K562 (cell line): Measurements from ENCODE around the gene FYB1. TPM values are rescaled to one million over a fixed set of nuclear protein-coding genes. Genes with fewer than 3 reads are reported as not detected.

ENCODE experiments used
- ATAC-seq: fragments of 200-7000 bp; cut with Tn5 transposase; 3 replicates; pipeline ENCODE4 v1.9.1; 2020; ENCODE audit warnings: moderate library complexity
- BruUV-seq: library from RNA; stranded (reverse); fragments of 400-500 nt; replicated peaks from 2 replicates; lab custom pipeline; 2021; lab: Mats Ljungman, UMichigan
- CTCF ChIA-PET: fragments of 300-600 bp; formaldehyde crosslinking; extraction: SDS; loops from one replicate; lab custom pipeline; 2021; ENCODE audit warnings: low intra/inter-chr PET ratio; lab: Yijun Ruan, JAX
- POLR2A ChIA-PET: fragments of 300-600, 350-650 bp; sonication (Branson Sonifier 250); formaldehyde crosslinking; extraction: SDS; loops from one replicate; lab custom pipeline; 2021; ENCODE audit warnings: antibody characterized with exemption, inconsistent platforms; lab: Yijun Ruan, JAX
- DNase-seq, 4 experiments: peaks; one replicate each; pipeline versions ENCODE4 v3.0.0 to v3.0.0-alpha.2; 2011 to 2018; ENCODE audit warnings: low spot score in 3 of 4, mixed read lengths in 3 of 4; ENCODE audit errors: extremely low read depth in 1 of 4
- FAIRE-seq: peaks from 2 replicates; lab custom pipeline; 2011; peaks lifted over from hg19 to GRCh38; lab: Jason Lieb, UNC
- H2AFZ ChIP-seq: 2 replicates; pipeline ENCODE4 v1.6.0; 2011; ENCODE audit warnings: low read depth, low read length, control low read depth, inconsistent platforms
- H3K27ac ChIP-seq: fragments of 200-600 bp; 3 replicates; pipeline ENCODE4 v1.8.0; 2011; ENCODE audit warnings: low read depth, mild to moderate bottlenecking, control low read depth, inconsistent platforms, low read length, moderate library complexity, mixed read lengths; ENCODE audit errors: extremely low read depth
- H3K27me3 ChIP-seq, 2 experiments: fragments of 300-600 bp in 1 of 2; 2 replicates in 1 of 2; 3 replicates in 1 of 2; pipeline versions ENCODE4 v1.6.0 to v1.8.0; 2011; ENCODE audit warnings: inconsistent platforms in 2 of 2, low read length in 2 of 2, mild to moderate bottlenecking in 1 of 2, mixed read lengths in 1 of 2, moderate library complexity in 1 of 2; ENCODE audit not compliant: control insufficient read depth in 2 of 2, insufficient read depth in 2 of 2
- H3K36me3 ChIP-seq: fragments of 300-600 bp; 3 replicates; pipeline ENCODE4 v1.8.0; 2011; ENCODE audit warnings: mild to moderate bottlenecking, low read length, inconsistent platforms; ENCODE audit not compliant: control insufficient read depth, insufficient read depth
- H3K4me1 ChIP-seq, 2 experiments: fragments of 200-600 bp in 1 of 2; replicated peaks in 1 of 2; 2 replicates in 1 of 2; 3 replicates in 1 of 2; pipeline versions ENCODE4 v1.5.1 to v1.8.0; 2011; ENCODE audit warnings: inconsistent platforms in 2 of 2, low read length in 2 of 2, mild to moderate bottlenecking in 1 of 2, mixed read lengths in 1 of 2, moderate library complexity in 1 of 2; ENCODE audit not compliant: control insufficient read depth in 2 of 2, insufficient read depth in 2 of 2
- H3K4me2 ChIP-seq: 2 replicates; pipeline ENCODE4 v1.6.1; 2011; ENCODE audit warnings: low read length, control low read depth, inconsistent platforms, mixed read lengths; ENCODE audit not compliant: insufficient read depth
- H3K4me3 ChIP-seq: fragments of 200-600 bp; sonication (generic), shearing (Covaris generic); 2 replicates; pipeline ENCODE4 v1.5.1; 2016; ENCODE audit warnings: control low read depth, inconsistent platforms
- H3K79me2 ChIP-seq: fragments of 200-600 bp; 3 replicates; pipeline ENCODE4 v1.8.0; 2011; ENCODE audit warnings: low read length, inconsistent platforms; ENCODE audit not compliant: control insufficient read depth, insufficient read depth
- H3K9ac ChIP-seq, 2 experiments: 2 replicates each; pipeline versions ENCODE4 v1.6.0 to v1.6.1; 2011; ENCODE audit warnings: low read depth in 2 of 2, low read length in 2 of 2, control low read depth in 1 of 2, inconsistent platforms in 1 of 2, mild to moderate bottlenecking in 1 of 2, mixed read lengths in 1 of 2; ENCODE audit not compliant: insufficient read depth in 1 of 2
- H3K9me1 ChIP-seq: one replicate; pipeline ENCODE4 v1.6.0; 2011; ENCODE audit warnings: inconsistent platforms, mild to moderate bottlenecking, low read length, moderate library complexity; ENCODE audit not compliant: control insufficient read depth, insufficient read depth
- H3K9me3 ChIP-seq: replicated peaks from 2 replicates; pipeline ENCODE4 v1.5.1; 2011; ENCODE audit warnings: low read depth, low read length, inconsistent platforms; ENCODE audit not compliant: control insufficient read depth, insufficient read depth
- H4K20me1 ChIP-seq: replicated peaks from 2 replicates; pipeline ENCODE4 v1.6.1; 2011; ENCODE audit warnings: low read length, inconsistent platforms, mixed read lengths; ENCODE audit not compliant: control insufficient read depth, insufficient read depth
- MNT ChIP-seq, 2 experiments: fragments of 450-650 bp; conservative IDR thresholded peaks; 2 replicates each; pipeline ENCODE4 v1.6.1; 2017; ENCODE audit warnings: mild to moderate bottlenecking in 2 of 2, moderate library complexity in 2 of 2
- NFE2 ChIP-seq: IDR thresholded peaks from 2 replicates; pipeline ENCODE4 v1.6.1; 2014; ENCODE audit warnings: antibody characterized with exemption, low read depth
- SMAD1 ChIP-seq: fragments of 150-350 bp; IDR thresholded peaks from 2 replicates; pipeline ENCODE4 v1.6.1; 2014; ENCODE audit warnings: low read length, low read depth; ENCODE audit not compliant: partially characterized antibody
- WGBS: fragments of 100-300 bp; shearing (Covaris generic); methylation state at CpG from one replicate; pipeline ENCODE4 v1.1.6; 2016; ENCODE audit warnings: low coverage, mixed read lengths; ENCODE audit not compliant: insufficient coverage; ENCODE audit errors: missing lambda C conversion rate; 5-methylcytosine and 5-hydroxymethylcytosine counted together
- in situ Hi-C: fragments of 300-500 bp; cut with MboI; formaldehyde crosslinking; loops from 4 replicates; pipeline ENCODE4 v1.15.0; 2018; ENCODE audit warnings: inconsistent platforms, mixed read lengths
- intact Hi-C: fragments of 100-400 bp; cut with micrococcal nuclease; formaldehyde crosslinking; loops from 2 replicates; pipeline ENCODE4 v1.14.2; 2022
- polyA plus RNA-seq, 8 experiments: library from polyadenylated mRNA; depleted of rRNA in 4 of 8; stranded (reverse) in 5 of 8; unstranded in 3 of 8; fragments of >200 nt; fragmentation: Nextera tagmentation in 2 of 8; fragmentation: Illumina TruSeq in 1 of 8; extraction: Ambion mirVana in 2 of 8; extraction: Trizol in 1 of 8; gene quantifications; 2 replicates each; pipeline versions ENCODE4 v1.2.1 to v1.2.3, GENCODE V29; 2011 to 2014; ENCODE audit warnings: inconsistent platforms in 1 of 8, missing spikeins in 1 of 8
- total RNA-seq, 7 experiments: library from RNA; depleted of rRNA in 6 of 7; stranded (reverse); fragments of >200 nt in 6 of 7; fragmentation: Illumina TruSeq in 2 of 7; extraction: Trizol in 2 of 7; gene quantifications; 2 replicates each; pipeline versions ENCODE4 v1.2.1 to v1.2.3, GENCODE V29; 2011 to 2021; ENCODE audit warnings: low replicate concordance in 1 of 7
- TF ChIP-seq, protein P1 (sequence below): sonication (generic); formaldehyde crosslinking; IDR thresholded peaks from 2 replicates; pipeline ENCODE4 v1.8.0; 2022; ENCODE audit warnings: missing genetic modification reagents, mild to moderate bottlenecking, borderline replicate concordance
- TF ChIP-seq, protein P2 (sequence below): fragments of 200-800 bp; sonication (Bioruptor generic); IDR thresholded peaks from 2 replicates; pipeline ENCODE4 v1.6.1; 2017; ENCODE audit warnings: missing genetic modification characterization, missing compliant biosample characterization
- TF ChIP-seq, protein P3 (sequence below): fragments of 450-650 bp; IDR thresholded peaks from 2 replicates; pipeline ENCODE4 v1.6.1; 2017; ENCODE audit warnings: antibody characterized with exemption, mild to moderate bottlenecking

Gene FYB1
- total and polyA plus RNA-seq, 9 of the 15 experiments (the other 6 are each of a cell fraction or from before 2014, with no cell fraction given): 4.7 to 31.5 (median 9.7) TPM

DNA sequence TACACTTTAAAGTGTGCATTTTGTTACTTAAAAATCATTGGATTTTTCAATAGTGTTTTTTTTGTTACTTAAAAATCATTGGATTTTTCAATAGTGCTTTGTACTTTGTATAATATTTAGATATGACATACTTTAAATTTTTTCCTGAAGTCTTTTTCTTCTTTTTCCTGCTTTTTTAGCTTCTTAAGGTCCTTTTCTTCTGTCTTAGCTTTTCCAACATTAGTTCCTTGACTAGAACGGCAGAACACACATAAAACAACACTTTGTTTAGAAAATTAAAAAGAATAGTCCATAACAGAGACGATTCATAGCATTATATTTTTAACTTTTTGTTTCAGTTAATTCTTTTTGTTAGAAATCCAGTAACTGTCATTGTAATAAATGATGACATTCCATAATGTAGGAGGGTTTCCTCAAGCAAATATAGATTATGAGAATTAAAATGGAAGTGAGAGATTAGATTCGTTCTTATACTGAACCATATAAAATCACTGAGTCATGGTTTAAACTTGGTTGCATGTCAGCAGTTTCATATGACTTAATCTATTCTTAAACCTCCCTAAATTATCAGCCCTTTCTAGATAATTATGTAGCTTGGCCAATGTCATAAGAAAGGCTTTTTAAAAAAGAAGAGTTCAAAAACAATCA, 99.8 kb downstream of the FYB1 start (continued):
- TF ChIP-seq, protein P1, sequence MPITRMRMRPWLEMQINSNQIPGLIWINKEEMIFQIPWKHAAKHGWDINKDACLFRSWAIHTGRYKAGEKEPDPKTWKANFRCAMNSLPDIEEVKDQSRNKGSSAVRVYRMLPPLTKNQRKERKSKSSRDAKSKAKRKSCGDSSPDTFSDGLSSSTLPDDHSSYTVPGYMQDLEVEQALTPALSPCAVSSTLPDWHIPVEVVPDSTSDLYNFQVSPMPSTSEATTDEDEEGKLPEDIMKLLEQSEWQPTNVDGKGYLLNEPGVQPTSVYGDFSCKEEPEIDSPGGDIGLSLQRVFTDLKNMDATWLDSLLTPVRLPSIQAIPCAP (CRISPR knock-in tag): no peak

DNA sequence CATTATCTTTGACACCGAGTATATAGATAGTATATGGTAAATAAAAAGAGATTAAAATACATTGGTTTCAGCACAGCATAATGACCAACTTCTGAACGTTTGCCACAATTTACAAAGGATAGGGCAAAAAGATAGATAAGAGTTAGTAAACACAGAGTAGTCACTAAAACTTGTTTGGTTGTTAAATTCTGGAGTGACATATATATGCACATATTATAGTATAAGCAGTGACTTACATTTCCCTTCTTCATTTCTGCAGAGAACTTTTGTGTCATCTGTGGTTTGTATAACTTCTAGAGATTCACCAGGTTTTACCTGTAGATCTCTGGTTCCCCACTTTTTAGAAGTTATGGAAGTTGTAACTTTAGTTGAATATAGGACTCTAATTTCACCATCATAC, 100.7 kb downstream of the FYB1 start:
- Histone ChIP-seq H3K27ac (peak overlapping the region; percentile 55), H3K9me3 (no peaks in the 10 kb centered on the region), H3K4me2 (no peak overlapping the region), H3K9me1 (no peaks in the 10 kb centered on the region), H2AFZ (peak overlapping the region; percentile 54), H3K9ac (peak overlapping the region in 1 of 2 experiments; percentile 20; a peak in 1 of 4 replicates), H3K79me2 (no peaks in the 10 kb centered on the region), H3K4me3 (no peak overlapping the region), H3K36me3 (no peaks in the 10 kb centered on the region), H4K20me1 (no peaks in the 10 kb centered on the region), H3K4me1 (peaks cover 10 to 60% of the 10 kb centered on the region in 2 experiments), H3K27me3 (no peaks in the 10 kb centered on the region)
- FAIRE-seq (no peak), DNase-seq (no peak), ATAC-seq (peak; percentile 5)
- WGBS: 5% methylated on average over 2 of the region's 2 CpGs
- in situ Hi-C loops: no loop called here
- TF ChIP-seq, protein P2, sequence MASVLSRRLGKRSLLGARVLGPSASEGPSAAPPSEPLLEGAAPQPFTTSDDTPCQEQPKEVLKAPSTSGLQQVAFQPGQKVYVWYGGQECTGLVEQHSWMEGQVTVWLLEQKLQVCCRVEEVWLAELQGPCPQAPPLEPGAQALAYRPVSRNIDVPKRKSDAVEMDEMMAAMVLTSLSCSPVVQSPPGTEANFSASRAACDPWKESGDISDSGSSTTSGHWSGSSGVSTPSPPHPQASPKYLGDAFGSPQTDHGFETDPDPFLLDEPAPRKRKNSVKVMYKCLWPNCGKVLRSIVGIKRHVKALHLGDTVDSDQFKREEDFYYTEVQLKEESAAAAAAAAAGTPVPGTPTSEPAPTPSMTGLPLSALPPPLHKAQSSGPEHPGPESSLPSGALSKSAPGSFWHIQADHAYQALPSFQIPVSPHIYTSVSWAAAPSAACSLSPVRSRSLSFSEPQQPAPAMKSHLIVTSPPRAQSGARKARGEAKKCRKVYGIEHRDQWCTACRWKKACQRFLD (CRISPR knock-in tag): 0 out of 2 replicates have a peak, but pooled peaks have one; percentile 47
- TF ChIP-seq, protein P3, sequence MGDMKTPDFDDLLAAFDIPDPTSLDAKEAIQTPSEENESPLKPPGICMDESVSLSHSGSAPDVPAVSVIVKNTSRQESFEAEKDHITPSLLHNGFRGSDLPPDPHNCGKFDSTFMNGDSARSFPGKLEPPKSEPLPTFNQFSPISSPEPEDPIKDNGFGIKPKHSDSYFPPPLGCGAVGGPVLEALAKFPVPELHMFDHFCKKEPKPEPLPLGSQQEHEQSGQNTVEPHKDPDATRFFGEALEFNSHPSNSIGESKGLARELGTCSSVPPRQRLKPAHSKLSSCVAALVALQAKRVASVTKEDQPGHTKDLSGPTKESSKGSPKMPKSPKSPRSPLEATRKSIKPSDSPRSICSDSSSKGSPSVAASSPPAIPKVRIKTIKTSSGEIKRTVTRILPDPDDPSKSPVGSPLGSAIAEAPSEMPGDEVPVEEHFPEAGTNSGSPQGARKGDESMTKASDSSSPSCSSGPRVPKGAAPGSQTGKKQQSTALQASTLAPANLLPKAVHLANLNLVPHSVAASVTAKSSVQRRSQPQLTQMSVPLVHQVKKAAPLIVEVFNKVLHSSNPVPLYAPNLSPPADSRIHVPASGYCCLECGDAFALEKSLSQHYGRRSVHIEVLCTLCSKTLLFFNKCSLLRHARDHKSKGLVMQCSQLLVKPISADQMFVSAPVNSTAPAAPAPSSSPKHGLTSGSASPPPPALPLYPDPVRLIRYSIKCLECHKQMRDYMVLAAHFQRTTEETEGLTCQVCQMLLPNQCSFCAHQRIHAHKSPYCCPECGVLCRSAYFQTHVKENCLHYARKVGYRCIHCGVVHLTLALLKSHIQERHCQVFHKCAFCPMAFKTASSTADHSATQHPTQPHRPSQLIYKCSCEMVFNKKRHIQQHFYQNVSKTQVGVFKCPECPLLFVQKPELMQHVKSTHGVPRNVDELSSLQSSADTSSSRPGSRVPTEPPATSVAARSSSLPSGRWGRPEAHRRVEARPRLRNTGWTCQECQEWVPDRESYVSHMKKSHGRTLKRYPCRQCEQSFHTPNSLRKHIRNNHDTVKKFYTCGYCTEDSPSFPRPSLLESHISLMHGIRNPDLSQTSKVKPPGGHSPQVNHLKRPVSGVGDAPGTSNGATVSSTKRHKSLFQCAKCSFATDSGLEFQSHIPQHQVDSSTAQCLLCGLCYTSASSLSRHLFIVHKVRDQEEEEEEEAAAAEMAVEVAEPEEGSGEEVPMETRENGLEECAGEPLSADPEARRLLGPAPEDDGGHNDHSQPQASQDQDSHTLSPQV: peak; percentile 63; the same call in 1 of the 2 replicates
- no peak for TF ChIP-seq NFE2
- TF ChIP-seq SMAD1: no peak
- TF ChIP-seq MNT (conservative IDR thresholded peaks at IDR 0.05): 0 out of 4 replicates have a peak, but pooled peaks of 1 of the 2 experiments have one; percentile 17
- BruUV-seq: no TSS peak
- CTCF ChIA-PET: no interaction called here
- POLR2A ChIA-PET: no interaction called here
- intact Hi-C loops: loop anchor here (5.0 kb wide), 1 partner anchor 41 kb away; no protein-coding TSS in a partner anchor
